ENCODE measurements around the gene CLK1.
A peak's percentile ranks its signal among the peaks of the same experiment; 100 is the strongest.

The CLK1 gene

DNA sequence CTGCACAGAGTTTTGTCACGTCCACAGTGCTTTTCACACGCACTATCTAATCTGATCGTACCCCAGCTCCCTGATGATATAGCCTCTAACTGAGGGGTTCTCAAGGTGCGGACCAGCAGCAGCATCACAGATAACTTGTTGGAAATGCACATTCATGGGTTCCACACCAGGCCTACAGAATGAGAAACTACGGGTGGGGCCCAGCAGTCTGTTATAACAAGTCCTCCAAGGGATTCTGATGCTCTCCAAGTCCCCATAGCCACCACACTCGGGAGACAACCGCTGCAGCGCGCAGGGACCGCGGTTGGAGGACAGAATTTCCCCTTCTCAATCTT is 53.5 kb downstream of the CLK1 start:
- no peak for DNase-seq

DNA sequence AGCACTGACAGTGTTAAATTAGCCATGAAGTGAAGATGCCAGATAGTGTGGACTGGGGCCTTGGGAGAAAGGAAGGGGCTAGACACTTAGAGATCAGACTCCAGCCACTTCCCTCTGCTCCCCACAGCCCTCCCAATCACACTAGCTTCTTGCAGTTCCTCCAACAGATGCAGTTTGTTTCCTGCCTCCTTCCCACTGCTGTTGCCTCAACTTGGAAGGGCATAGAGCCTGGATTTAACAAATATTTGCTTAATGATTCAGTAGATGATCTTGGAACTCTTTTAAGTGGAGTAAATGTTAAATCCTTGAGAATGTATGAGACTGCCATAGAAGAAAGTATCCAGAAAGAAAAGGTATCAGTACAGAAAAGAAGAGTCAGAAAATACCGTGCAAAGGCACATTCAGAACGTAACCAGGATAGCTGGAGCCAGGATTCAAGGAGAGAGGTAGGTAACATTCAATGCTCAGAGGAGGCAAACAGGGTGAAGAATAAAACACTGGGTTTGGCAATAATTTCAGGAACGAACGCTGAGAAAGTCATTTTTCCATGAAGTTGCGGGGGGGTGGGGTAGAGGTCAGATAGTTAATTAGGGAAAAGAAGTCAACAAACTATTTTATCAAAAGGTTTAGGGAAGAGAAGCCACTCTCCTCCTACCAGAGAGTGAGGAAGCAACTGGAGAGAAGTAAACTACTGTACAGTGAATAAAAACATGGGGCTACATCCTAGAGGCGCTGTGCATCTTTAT is 54.0 kb downstream of the CLK1 start:
- peak in 2 of 3 donors; percentile 39 to 48 for DNase-seq

DNA sequence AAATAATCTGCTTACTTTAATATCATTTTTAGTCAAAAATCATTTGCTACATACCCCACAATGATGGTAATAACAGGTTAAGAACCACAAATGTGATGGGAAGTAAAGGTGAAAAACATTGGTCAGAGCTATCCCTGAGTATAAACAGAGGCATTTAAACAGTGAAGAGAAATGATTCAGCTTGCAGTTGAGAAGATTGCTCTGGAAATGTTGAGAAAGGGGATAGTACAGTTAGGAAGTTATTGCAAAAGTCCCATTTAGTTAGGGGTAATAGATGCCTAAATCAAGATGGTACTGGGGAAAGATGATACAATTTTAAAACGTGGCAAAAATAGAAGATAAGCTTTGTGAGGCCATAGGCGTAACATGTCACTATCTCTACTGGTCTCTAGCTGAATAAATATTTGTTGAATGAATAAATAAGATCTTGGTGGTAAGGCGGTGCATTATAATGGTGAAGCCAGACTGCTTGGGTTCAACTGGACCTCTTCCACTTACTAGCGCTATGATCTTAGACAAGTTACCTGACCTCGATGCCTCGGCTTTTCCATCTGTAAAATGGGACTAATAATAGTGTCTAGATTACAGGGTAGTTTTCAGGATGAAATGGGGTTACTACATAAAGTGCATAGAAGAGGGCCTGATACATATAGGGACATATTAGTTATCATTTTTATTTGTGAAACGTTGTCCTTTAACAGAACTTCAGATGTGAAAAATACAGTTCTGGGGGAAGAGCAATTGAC is 54.8 kb downstream of the CLK1 start:
- no peak for DNase-seq
